ENCODE measurements around the gene WNT9A. TPM values are rescaled to one million over a fixed set of nuclear protein-coding genes. Genes with fewer than 3 reads are reported as not detected.
A peak's percentile ranks its signal among the peaks of the same experiment; 100 is the strongest.

The WNT9A gene
- total RNA-seq, 2 donors from 2014 or later: 1.2 to 1.7 TPM

DNA sequence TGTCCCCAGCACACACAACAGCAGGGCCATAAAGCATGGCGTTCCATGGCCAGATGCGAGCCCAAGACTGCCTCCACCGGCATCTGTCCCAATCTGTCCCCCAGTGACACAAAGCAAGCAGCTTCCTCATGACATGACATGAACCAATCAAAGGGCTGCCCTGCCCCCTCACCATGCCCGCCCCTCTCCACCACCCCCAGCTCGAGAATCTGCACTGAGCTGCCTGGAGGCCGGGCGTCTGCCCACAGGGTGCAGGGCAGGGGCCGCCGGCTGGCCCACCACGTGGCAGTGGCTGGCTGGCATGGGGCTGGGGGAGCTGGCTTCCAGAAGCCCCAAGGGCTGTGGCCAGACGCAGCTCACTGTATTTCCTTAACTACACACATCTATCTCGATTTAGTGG lies 27.8 kb downstream of the WNT9A start:
- peak; percentile 89 for DNase-seq
- H3K4me1 ChIP-seq (ENCODE audit: control insufficient read depth, insufficient read depth, low read length): peaks cover 8% of the 10 kb centered on the region
- Mint-ChIP-seq H3K27me3 (ENCODE audit: insufficient read depth) (no peaks in the 10 kb centered on the region), H3K27ac (no peak overlapping the region), H3K9me3 (no peaks in the 10 kb centered on the region), H3K4me3 (no peak overlapping the region), H3K4me1 (peaks cover 3% of the 10 kb centered on the region), H3K36me3 (ENCODE audit: low read depth) (no peaks in the 10 kb centered on the region)
- no peaks in the 10 kb centered on the region for H3K36me3 ChIP-seq (ENCODE audit: control insufficient read depth, insufficient read depth, low read length)
- no peak overlapping the region for H3K4me3 ChIP-seq (ENCODE audit: low read length)
- H3K27me3 ChIP-seq (ENCODE audit: control insufficient read depth, insufficient read depth, low read length, poor library complexity, severe bottlenecking): no peaks in the 10 kb centered on the region
- WGBS, 2 experiments (ENCODE audit: insufficient coverage in 1 of 2, insufficient read length in 1 of 2): 40 to 57% methylated on average over 2 to 12 of the region's 12 CpGs
- H3K9ac ChIP-seq (ENCODE audit: extremely low read depth, low read length, poor library complexity, severe bottlenecking): no peak overlapping the region
- H3K27ac ChIP-seq (ENCODE audit: low read depth, low read length): peak overlapping the region; percentile 49
- H3K9me3 ChIP-seq (ENCODE audit: control insufficient read depth, low read length): no peaks in the 10 kb centered on the region
- no peak for TF ChIP-seq CTCF (conservative IDR thresholded peaks at IDR 0.05)

GRCh38 chr1:227918736-227919135 lies 29.0 kb downstream of the WNT9A start:
- Histone ChIP-seq H3K27ac (ENCODE audit: low read depth, low read length) (no peak overlapping the region), H3K9ac (ENCODE audit: extremely low read depth, low read length, poor library complexity, severe bottlenecking) (no peak overlapping the region), H3K27me3 (ENCODE audit: control insufficient read depth, insufficient read depth, low read length, poor library complexity, severe bottlenecking) (no peaks in the 10 kb centered on the region), H3K36me3 (ENCODE audit: control insufficient read depth, insufficient read depth, low read length) (no peaks in the 10 kb centered on the region), H3K9me3 (ENCODE audit: control insufficient read depth, low read length) (no peaks in the 10 kb centered on the region), H3K4me3 (ENCODE audit: low read length) (no peak overlapping the region), H3K4me1 (ENCODE audit: control insufficient read depth, insufficient read depth, low read length) (peaks cover 8% of the 10 kb centered on the region)
- Mint-ChIP-seq H3K27ac (no peak overlapping the region), H3K9me3 (no peaks in the 10 kb centered on the region), H3K36me3 (ENCODE audit: low read depth) (no peaks in the 10 kb centered on the region), H3K27me3 (ENCODE audit: insufficient read depth) (no peaks in the 10 kb centered on the region), H3K4me1 (peaks cover 3% of the 10 kb centered on the region), H3K4me3 (no peak overlapping the region)
- no peak for DNase-seq
- no peak for TF ChIP-seq CTCF (conservative IDR thresholded peaks at IDR 0.05)
- WGBS, 2 experiments (ENCODE audit: insufficient coverage in 1 of 2, insufficient read length in 1 of 2): 94 to 100% methylated on average over 4 to 9 of the region's 9 CpGs

GRCh38 chr1:227918083-227918700 lies 29.5 kb downstream of the WNT9A start:
- H3K27ac Mint-ChIP-seq: no peak overlapping the region
- H3K36me3 ChIP-seq (ENCODE audit: control insufficient read depth, insufficient read depth, low read length): no peaks in the 10 kb centered on the region

More at GRCh38 chr1:227918083-227918700, 29.5 kb downstream of the WNT9A start:
- Histone ChIP-seq H3K9ac (ENCODE audit: extremely low read depth, low read length, poor library complexity, severe bottlenecking) (no peak overlapping the region), H3K4me3 (ENCODE audit: low read length) (no peak overlapping the region), H3K27ac (ENCODE audit: low read depth, low read length) (no peak overlapping the region), H3K9me3 (ENCODE audit: control insufficient read depth, low read length) (no peaks in the 10 kb centered on the region), H3K4me1 (ENCODE audit: control insufficient read depth, insufficient read depth, low read length) (peaks cover 11% of the 10 kb centered on the region), H3K27me3 (ENCODE audit: control insufficient read depth, insufficient read depth, low read length, poor library complexity, severe bottlenecking) (no peaks in the 10 kb centered on the region)
- H3K27me3 Mint-ChIP-seq (ENCODE audit: insufficient read depth): no peaks in the 10 kb centered on the region
- H3K9me3 Mint-ChIP-seq: no peaks in the 10 kb centered on the region
- H3K4me3 Mint-ChIP-seq: no peak overlapping the region
- no peak for TF ChIP-seq CTCF (conservative IDR thresholded peaks at IDR 0.05)
- no peak for DNase-seq
- H3K4me1 Mint-ChIP-seq: peaks cover 7% of the 10 kb centered on the region
- WGBS, 2 experiments (ENCODE audit: insufficient coverage in 1 of 2, insufficient read length in 1 of 2): 86 to 93% methylated on average over 1 to 5 of the region's 5 CpGs
- H3K36me3 Mint-ChIP-seq (ENCODE audit: low read depth): no peaks in the 10 kb centered on the region

Measured in endodermal cell (in vitro differentiated cells).